Left lobe of liver (tissue), 2 donors: ENCODE data around the gene MRPS15. TPM values are rescaled to one million over a fixed set of nuclear protein-coding genes. Genes with fewer than 3 reads are reported as not detected.

Experiments used
- ATAC-seq: fragments of 200-7000 bp; cut with Tn5 transposase; one replicate; pipeline ENCODE4 v1.9.1; 2020; ENCODE audit warnings: mild to moderate bottlenecking, moderate library complexity
- DNase-seq: peaks from one replicate; pipeline ENCODE4 v3.0.0-alpha.2; 2020; ENCODE audit warnings: low spot score
- total RNA-seq: library from RNA; stranded (reverse); gene quantifications from one replicate; pipeline ENCODE4 v1.2.1, GENCODE V29; 2021
- donor health status: DM: no; HTN: no; CAD: no; lungs with moderate emphysema.
- donor health status: DM: no; HTN: yes; CAD: no.

Gene MRPS15
- total RNA-seq, 1 donor from 2014 or later, result 50.0 TPM

DNA sequence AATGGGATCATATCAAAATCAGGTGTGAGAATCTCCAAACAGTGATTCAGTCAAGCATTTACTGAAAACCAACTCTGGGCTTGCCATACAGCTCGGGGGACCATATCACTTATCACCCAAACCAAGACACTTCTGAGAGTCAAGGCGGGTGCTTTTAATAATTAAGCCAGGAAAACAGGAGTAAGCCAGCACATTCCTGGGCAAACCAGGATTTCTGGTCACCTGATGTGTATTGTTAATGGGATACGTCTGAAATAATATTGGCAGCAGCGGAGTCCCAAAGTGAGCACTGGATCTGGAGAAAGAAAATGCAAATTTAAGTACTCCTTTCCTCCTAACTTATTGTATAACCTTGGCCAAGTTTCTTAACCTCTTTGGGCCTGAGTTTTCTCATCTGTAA, 31.6 kb downstream of the MRPS15 start:
- DNase-seq, result no peak
- peak; percentile 80 for ATAC-seq

DNA sequence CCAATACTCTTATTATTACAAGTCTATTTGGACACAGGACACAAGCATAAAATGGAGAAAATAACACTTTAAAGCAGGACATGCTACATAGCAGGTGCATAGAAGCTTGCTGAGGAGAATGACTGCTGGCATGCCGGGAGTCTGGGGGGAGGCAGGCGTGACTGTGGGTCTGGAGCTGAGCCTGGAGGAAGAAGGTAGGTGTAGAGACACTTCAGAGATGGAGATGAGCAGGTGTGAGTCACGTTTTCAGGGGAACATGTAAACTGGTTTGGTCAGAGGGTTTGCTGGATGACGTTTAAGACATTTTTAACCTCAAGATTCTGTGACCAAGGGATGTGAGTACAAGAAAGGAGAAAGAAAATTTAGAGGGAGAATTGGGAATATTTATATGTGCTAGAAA, 38.4 kb downstream of the MRPS15 start:
- ATAC-seq (no peak), DNase-seq (no peak)

DNA sequence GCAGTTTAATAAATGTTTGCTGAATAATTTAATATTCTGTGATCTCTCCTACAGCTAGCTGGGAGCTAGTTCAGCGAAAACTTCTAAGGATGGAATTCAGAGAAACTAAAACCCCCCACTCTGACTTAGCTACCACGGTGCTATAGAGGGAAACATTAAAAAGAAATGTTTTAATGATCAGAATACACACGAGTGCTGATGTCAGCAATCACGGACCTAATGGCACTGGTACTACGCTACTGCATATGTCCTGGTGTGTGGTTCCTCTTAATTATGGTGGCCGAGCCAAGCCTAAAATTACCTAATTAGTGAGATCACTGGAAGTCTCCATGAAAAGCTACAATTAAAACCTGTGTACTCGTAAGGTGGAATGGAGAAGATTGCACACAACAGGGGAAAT, 42.5 kb downstream of the MRPS15 start:
- no peak for ATAC-seq

DNA sequence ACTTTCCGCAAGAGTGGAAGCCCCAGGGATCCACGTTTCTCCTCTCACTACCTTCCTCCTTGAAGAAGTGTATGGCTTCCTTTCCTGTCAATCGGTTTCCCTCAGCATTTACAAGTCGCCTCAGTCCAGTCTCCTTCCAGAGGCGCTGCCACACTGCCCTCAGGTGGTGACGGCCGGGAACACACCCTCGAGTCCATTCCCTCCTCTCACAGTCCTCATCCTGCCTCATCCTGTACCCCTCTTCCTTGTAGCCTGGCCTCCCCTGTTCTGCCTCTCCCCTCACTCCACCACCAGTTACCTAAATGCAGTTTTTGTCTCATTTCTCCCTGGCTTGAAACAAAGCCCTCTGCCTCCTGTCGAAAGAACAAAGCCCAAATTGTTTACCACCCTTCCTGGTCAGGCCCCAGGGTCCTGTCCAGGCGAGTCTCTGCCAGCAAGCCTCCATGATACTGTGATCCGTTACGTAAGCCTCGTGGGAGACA, 43.3 kb downstream of the MRPS15 start:
- peak; percentile 100 for ATAC-seq
- peak; percentile 81 for DNase-seq

More for the DNA sequence above, 42.5 kb downstream of the MRPS15 start:
- DNase-seq, result no peak

DNA sequence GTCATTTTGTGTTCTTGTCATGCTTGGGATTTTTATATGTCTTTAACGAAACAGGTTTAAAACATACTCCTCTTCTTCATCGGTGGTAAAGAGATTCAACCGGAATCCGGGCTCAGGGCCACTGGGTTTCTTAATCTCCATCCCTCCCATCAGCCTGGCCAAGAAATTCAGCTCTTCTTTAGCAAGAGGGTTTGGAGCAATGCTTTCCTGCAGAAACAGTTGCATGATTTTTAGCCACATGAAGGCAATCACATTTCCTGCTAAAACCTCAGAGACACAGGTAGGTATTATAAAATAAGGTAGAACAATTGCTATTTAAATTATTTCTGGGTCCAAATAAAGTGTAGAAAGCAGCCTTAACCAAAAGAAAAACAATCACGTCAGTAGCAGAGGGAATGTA, 43.8 kb downstream of the MRPS15 start:
- no peak for ATAC-seq
- DNase-seq, result no peak

DNA sequence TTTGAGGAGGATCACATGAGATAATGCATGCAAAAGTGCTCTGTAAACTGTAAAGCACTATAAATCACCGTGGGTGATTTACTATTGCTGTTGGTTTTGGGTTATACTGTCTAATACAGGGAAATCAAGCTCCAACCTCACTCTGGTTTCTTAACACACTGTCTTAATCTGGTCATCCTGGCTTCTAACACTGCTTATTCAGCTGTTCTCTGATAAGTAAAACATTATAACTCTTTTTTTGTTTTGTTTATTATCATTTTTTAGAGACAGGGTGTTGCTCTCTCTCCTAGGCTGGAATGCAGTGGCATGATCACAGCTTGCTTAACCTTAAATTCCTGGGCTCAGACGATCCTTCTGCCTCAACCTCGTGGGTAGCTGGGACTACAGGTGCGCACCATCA, 44.6 kb downstream of the MRPS15 start:
- DNase-seq, result no peak
- ATAC-seq, result no peak

DNA sequence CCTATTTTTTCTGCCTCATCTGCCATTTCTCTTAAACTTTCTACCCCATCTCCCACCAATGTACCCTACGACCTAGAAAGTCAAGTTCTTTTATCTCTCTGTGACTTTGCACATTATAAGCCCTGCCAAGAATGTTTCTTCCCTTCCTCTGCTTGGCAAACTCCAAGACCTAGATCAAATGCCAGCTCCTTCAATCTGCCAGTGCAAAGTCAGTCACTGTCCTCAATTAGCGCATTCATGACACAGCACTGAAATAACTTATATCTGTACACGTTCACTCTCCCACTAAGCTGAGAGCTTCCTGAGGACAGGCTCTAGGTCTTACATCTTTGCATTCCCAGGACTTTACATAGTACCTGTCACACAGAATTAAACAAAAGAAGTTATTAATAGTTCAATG, 45.0 kb downstream of the MRPS15 start:
- ATAC-seq, result no peak
- DNase-seq, result no peak

DNA sequence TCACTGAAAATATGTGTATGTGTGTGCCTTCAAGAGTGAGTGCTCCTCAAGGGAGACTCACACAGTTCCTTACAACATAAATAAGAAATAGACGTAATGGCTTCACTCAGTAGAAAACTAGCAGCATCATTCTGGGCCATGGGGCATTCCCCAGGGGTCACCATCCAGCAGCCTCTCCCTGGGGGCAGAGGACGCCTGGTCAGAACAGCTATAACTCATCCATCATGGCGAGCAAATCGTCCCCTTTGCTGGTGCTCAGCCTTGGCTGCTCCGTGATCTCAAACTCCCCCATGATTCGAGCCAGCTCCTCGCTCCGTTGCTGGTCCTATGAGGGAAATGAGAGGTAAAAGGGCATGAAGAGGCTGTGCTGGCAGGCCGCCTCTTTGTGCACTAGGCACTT, 46.3 kb downstream of the MRPS15 start:
- ATAC-seq (no peak), DNase-seq (no peak)

DNA sequence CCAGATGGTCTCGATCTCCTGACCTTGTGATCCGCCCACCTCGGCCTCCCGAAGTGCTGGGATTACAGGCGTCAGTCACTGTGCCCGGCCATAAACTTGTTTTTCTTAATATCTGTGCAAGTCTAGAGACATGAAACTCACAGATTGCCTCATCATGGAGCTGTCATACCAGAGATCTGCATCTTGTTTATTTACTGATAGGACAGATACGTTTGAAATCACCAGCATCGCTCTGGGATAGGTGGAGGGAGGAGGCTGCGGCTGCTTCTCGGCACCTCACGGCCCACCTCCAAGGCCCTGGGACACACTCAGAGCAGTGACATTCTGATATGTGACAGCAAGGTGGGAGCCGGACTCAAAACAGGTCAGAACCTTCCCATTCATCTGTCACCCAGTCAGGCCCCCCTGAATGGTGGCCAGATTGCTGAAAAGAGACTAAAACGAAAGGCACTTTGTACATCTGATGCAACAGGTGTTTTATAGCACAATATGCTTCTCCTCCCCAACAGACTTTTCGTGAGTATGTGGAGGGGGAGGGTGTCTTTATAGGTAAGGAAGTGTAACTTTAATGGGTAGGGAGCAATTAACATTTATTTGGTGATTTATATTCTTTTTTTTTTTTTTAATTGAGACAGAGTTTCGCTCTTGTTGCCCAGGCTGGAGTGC, 48.4 kb downstream of the MRPS15 start:
- no peak for DNase-seq
- ATAC-seq, result no peak

DNA sequence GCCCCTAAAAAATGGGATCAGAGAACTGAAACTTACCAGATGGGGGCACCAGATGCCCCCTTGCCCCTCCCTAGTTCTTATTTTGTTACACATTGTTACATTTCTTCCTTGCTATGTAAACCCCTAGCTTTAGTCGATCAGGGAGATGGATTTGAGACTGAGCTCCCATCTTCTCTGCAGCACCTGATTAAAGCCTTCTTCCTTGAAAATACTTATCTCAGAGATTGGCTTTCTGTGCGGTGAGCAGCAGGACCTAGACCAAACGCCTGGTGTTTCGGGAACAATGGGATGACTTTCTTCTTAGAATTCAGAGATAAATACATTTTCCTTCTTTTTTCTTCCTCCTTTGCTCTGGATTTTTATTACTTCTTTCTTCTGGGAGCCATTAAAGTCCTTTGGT, 49.8 kb downstream of the MRPS15 start:
- no peak for DNase-seq
- ATAC-seq, result no peak

DNA sequence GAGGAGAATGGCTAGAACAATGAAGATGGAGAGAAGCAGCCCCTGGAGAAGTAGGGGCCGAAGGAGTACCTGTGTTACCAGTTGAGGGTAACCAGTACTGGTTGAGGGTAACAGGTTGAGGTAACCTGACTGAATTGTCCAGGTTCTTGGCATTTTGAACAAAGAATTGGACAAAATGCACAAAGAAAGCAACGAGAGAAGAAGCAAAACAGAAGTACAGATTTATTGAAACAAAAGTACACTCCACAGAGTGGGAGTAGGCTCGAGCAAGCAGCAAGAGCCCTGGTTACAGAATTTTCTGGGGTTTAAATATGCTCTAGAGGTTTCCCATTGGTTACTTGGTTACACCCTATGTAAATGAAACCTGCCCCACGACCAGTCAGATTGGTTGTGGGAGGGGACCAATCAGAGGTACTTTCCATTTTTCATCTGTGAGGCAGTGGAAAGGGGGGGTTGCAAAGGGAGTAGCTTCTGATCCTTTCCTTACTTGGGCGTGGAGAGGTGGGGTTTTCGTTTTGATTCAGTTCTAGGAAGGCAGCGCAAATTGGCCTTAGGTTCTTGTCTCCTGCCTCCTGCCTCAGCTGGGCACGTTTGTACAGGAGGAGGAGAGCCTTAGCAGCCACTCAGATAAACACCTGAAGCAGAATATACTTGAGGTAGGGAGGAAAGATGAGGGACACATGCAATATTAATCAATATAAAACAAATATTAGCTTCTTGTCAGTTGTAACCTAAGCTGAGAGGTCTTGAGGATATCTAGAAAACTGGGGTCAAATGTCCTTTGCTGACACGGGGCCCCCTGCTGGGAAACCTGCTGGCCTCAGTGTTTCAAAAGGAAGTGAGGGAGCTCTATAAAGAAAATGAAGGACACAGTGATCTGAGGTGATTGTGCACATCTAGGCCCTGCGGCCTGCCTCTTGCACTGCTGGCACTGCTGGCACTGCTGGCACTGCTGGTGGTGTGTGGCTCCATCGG, 52.2 kb downstream of the MRPS15 start:
- DNase-seq, result no peak
- ATAC-seq, result no peak

DNA sequence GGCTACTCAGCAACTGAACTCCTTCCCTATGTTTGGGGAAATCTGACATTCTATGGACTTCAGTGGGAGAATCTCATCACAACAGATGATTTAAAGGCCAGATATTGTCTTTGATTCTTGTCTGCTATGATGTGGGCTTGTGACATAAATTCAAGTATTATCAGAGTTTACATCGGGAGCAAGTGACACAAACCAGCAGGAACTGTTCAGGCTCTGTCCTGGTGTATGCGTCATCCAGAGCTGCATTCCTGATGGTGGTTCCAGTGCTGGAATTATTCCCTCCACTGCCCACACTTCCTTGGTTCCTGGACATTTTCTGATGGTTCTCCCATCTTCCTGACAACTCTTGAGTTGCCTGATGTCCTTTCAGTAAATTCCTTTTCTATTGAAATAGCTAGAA, 55.7 kb downstream of the MRPS15 start:
- ATAC-seq (no peak), DNase-seq (no peak)

DNA sequence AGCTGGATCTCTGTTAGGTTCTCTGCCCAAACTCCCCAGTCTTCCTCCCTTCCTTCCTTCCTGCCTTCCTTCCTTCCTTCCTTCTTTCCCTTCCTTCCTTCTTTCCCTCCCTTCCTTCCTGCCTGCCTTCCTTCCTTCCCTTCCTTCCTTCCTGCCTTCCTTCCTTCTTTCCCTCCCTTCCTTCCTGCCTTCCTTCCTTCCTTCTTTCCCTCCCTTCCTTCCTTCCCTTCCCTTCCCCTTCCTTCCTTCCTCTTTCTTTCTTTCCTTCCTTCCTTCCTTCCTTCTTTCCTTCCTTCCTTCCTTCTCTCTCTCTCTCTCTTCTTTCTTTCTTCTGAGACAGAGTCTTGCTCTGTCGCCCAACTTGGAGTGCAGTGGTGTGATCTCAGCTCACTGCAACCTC, 57.7 kb downstream of the MRPS15 start:
- DNase-seq (no peak), ATAC-seq (no peak)

Other genes with a start within 250 kb of the MRPS15 start
- 34.8 TPM for gene THRAP3, start 239.9 kb downstream of the MRPS15 start, total RNA-seq
- 1.5 TPM for gene SH3D21, start 158.0 kb downstream of the MRPS15 start, total RNA-seq
- 4.8 TPM for gene EVA1B, start 140.7 kb downstream of the MRPS15 start, total RNA-seq
- 31.6 TPM for gene STK40, start 78.5 kb downstream of the MRPS15 start, total RNA-seq
- 20.9 TPM for gene LSM10, start 66.5 kb downstream of the MRPS15 start, total RNA-seq
- 1.2 TPM for gene OSCP1, start 13.9 kb downstream of the MRPS15 start, total RNA-seq
- gene CSF3R, start 18.5 kb upstream of the MRPS15 start, total RNA-seq, result 4.3 TPM